GM12878 (cell line): ENCODE results near the gene CALN1. TPM values are rescaled to one million over a fixed set of nuclear protein-coding genes. Genes with fewer than 3 reads are reported as not detected.

ENCODE experiments used
- ATAC-seq: fragments of 200-7000 bp; cut with Tn5 transposase; 3 replicates; pipeline ENCODE4 v1.9.1; 2020; ENCODE audit warnings: mild to moderate bottlenecking, moderate library complexity
- BruUV-seq: library from RNA; stranded (reverse); fragments of 400-500 nt; replicated peaks from 2 replicates; lab custom pipeline; 2021; lab: Mats Ljungman, UMichigan
- CTCF ChIA-PET: fragments of 300-600 bp; sonication (Branson Sonifier 250); formaldehyde crosslinking; extraction: SDS; loops from one replicate; lab custom pipeline; 2021; ENCODE audit warnings: inconsistent platforms; lab: Yijun Ruan, JAX
- POLR2A ChIA-PET: fragments of 350-600 bp; formaldehyde crosslinking; extraction: SDS; loops from one replicate; lab custom pipeline; 2021; ENCODE audit warnings: inconsistent platforms; lab: Charles Lee
- RAD21 ChIA-PET: fragments of 300-600 bp; sonication (Branson Sonifier 250); formaldehyde crosslinking; loops from one replicate; lab custom pipeline; 2023; ENCODE audit warnings: antibody characterized with exemption; ENCODE audit not compliant: unreplicated experiment; lab: Charles Lee
- SMC1A ChIA-PET: fragments of 300-600 bp; sonication (Branson Sonifier 250); formaldehyde crosslinking; loops from one replicate; lab custom pipeline; 2023; ENCODE audit not compliant: unreplicated experiment, uncharacterized antibody; lab: Charles Lee
- DNase-seq: peaks from one replicate; pipeline ENCODE4 v3.0.0-alpha.2; 2011; ENCODE audit warnings: low read depth, low spot score
- FAIRE-seq: peaks from 3 replicates; lab custom pipeline; 2011; peaks lifted over from hg19 to GRCh38; lab: Jason Lieb, UNC
- H2AFZ ChIP-seq: 2 replicates; pipeline ENCODE4 v1.6.0; 2011; ENCODE audit warnings: low read depth, low read length, control low read depth; ENCODE audit not compliant: control insufficient read depth
- H3K27ac ChIP-seq: 2 replicates; pipeline ENCODE4 v1.5.1; 2011; ENCODE audit warnings: control low read depth; ENCODE audit not compliant: control insufficient read depth, insufficient read depth
- H3K27me3 ChIP-seq, 2 experiments: replicated peaks in 1 of 2; 2 replicates each; pipeline versions ENCODE4 v1.6.0 to v1.6.1; 2011; ENCODE audit warnings: low read length in 1 of 2; ENCODE audit not compliant: control insufficient read depth in 2 of 2, insufficient read depth in 2 of 2
- H3K36me3 ChIP-seq, 2 experiments: 2 replicates each; pipeline ENCODE4 v1.5.1; 2011; ENCODE audit warnings: low read length in 1 of 2; ENCODE audit not compliant: control insufficient read depth in 2 of 2, insufficient read depth in 2 of 2
- H3K4me1 ChIP-seq: 2 replicates; pipeline ENCODE4 v1.6.1; 2011; ENCODE audit warnings: mild to moderate bottlenecking, low read length, moderate library complexity, mixed read lengths; ENCODE audit not compliant: control insufficient read depth, insufficient read depth
- H3K4me2 ChIP-seq: 2 replicates; pipeline ENCODE4 v1.6.0; 2011; ENCODE audit warnings: control low read depth; ENCODE audit not compliant: control insufficient read depth, insufficient read depth
- H3K4me3 ChIP-seq: fragments of 200-600 bp; sonication (generic); 2 replicates; pipeline ENCODE4 v1.5.1; 2016
- H3K79me2 ChIP-seq: 2 replicates; pipeline ENCODE4 v1.6.0; 2011; ENCODE audit warnings: low read length; ENCODE audit not compliant: control insufficient read depth, insufficient read depth
- H3K9ac ChIP-seq: 2 replicates; pipeline ENCODE4 v1.8.0; 2011; ENCODE audit warnings: low read length, control low read depth, mixed read lengths; ENCODE audit not compliant: control insufficient read depth, insufficient read depth
- H3K9me3 ChIP-seq: replicated peaks from 3 replicates; pipeline ENCODE4 v1.5.1; 2011; ENCODE audit warnings: mild to moderate bottlenecking, low read length; ENCODE audit not compliant: control insufficient read depth, insufficient read depth
- H4K20me1 ChIP-seq: 2 replicates; pipeline ENCODE4 v1.6.0; 2011; ENCODE audit not compliant: control insufficient read depth, insufficient read depth
- BACH1 ChIP-seq: fragments of 450-650 bp; IDR thresholded peaks from 2 replicates; pipeline ENCODE4 v1.6.1; 2017; ENCODE audit warnings: mild to moderate bottlenecking, borderline replicate concordance
- BHLHE40 ChIP-seq, 2 experiments: fragments of 450-650 bp in 1 of 2; IDR thresholded peaks; 2 replicates each; pipeline ENCODE4 v1.6.1; 2011 to 2017; ENCODE audit warnings: low read depth in 2 of 2, borderline replicate concordance in 1 of 2, improper control_type of control experiment in 1 of 2, low read length in 1 of 2, mild to moderate bottlenecking in 1 of 2
- EP300 ChIP-seq, 2 experiments: fragments of 150-350 bp in 1 of 2; IDR thresholded peaks; 2 replicates each; pipeline ENCODE4 v1.6.1; 2011 to 2012; ENCODE audit warnings: low read depth in 2 of 2, low read length in 2 of 2, borderline replicate concordance in 1 of 2, improper control_type of control experiment in 1 of 2, inconsistent platforms in 1 of 2; ENCODE audit not compliant: control insufficient read depth in 1 of 2
- FOXM1 ChIP-seq: IDR thresholded peaks from 2 replicates; pipeline ENCODE4 v1.6.1; 2012; ENCODE audit warnings: low read depth, mild to moderate bottlenecking, inconsistent platforms, low read length, moderate library complexity
- HCFC1 ChIP-seq: fragments of 150-350 bp; IDR thresholded peaks from 2 replicates; pipeline ENCODE4 v1.6.1; 2014; ENCODE audit warnings: low read length
- KLF5 ChIP-seq: fragments of 450-650 bp; IDR thresholded peaks from 2 replicates; pipeline ENCODE4 v1.6.1; 2014; ENCODE audit warnings: mild to moderate bottlenecking; ENCODE audit not compliant: partially characterized antibody
- MTA3 ChIP-seq: IDR thresholded peaks from 2 replicates; pipeline ENCODE4 v1.6.1; 2012; ENCODE audit warnings: low read length, inconsistent platforms, borderline replicate concordance
- NFIC ChIP-seq: IDR thresholded peaks from 2 replicates; pipeline ENCODE4 v1.6.1; 2012; ENCODE audit warnings: low read depth, mild to moderate bottlenecking, inconsistent platforms, low read length, moderate library complexity
- PML ChIP-seq: IDR thresholded peaks from 2 replicates; pipeline ENCODE4 v1.6.1; 2012; ENCODE audit warnings: low read length, inconsistent platforms
- RAD51 ChIP-seq: fragments of 450-650 bp; IDR thresholded peaks from 2 replicates; pipeline ENCODE4 v1.6.1; 2016; ENCODE audit warnings: moderate library complexity, mild to moderate bottlenecking, inconsistent platforms
- RBBP5 ChIP-seq: fragments of 200-600 bp; sonication (generic); conservative IDR thresholded peaks from 2 replicates; pipeline ENCODE4 v1.6.1; 2016
- SIN3A ChIP-seq: IDR thresholded peaks from 2 replicates; pipeline ENCODE4 v1.6.1; 2012; ENCODE audit warnings: low read depth, low read length, improper control_type of control experiment
- SMARCA5 ChIP-seq: fragments of 450-650 bp; IDR thresholded peaks from 2 replicates; pipeline ENCODE4 v1.6.1; 2017; ENCODE audit warnings: mild to moderate bottlenecking
- SP1 ChIP-seq: IDR thresholded peaks from one replicate; pipeline ENCODE4 v1.6.1; 2011; ENCODE audit warnings: low read depth, low read length
- SPI1 ChIP-seq: IDR thresholded peaks from 2 replicates; pipeline ENCODE4 v1.6.1; 2011; ENCODE audit warnings: low read depth, mild to moderate bottlenecking, low read length, moderate library complexity, borderline replicate concordance; ENCODE audit not compliant: insufficient read depth
- SREBF1 ChIP-seq: IDR thresholded peaks from 2 replicates; pipeline ENCODE4 v1.6.1; 2012; ENCODE audit warnings: mild to moderate bottlenecking, low read length
- SUPT20H ChIP-seq: IDR thresholded peaks from 2 replicates; pipeline ENCODE4 v1.6.1; 2011; ENCODE audit warnings: low read depth, mild to moderate bottlenecking, low read length, moderate library complexity, borderline replicate concordance; ENCODE audit not compliant: control insufficient read depth
- ZNF207 ChIP-seq: fragments of 450-650 bp; IDR thresholded peaks from 2 replicates; pipeline ENCODE4 v1.6.1; 2014; ENCODE audit warnings: antibody characterized with exemption, mild to moderate bottlenecking, borderline replicate concordance
- WGBS: methylation state at CpG from one replicate; pipeline ENCODE4 v1.1.6; 2016; ENCODE audit warnings: low lambda C conversion rate; ENCODE audit not compliant: insufficient replicate concordance, insufficient coverage; ENCODE audit errors: missing lambda C conversion rate; 5-methylcytosine and 5-hydroxymethylcytosine counted together
- in situ Hi-C: fragments of 300-500 bp; cut with MboI; formaldehyde crosslinking; loops from 9 replicates; pipeline ENCODE4 v1.14.3; 2018; ENCODE audit warnings: mixed read lengths
- intact Hi-C: fragments of 100-400 bp; cut with micrococcal nuclease; formaldehyde crosslinking; loops from one replicate; pipeline ENCODE4 v1.14.2; 2022; ENCODE audit not compliant: unreplicated experiment
- polyA plus RNA-seq, 11 experiments: library from polyadenylated mRNA; depleted of rRNA in 4 of 11; unstranded in 6 of 11; stranded (reverse) in 5 of 11; fragments of >200 nt; fragmentation: Nextera tagmentation in 4 of 11; fragmentation: Illumina TruSeq in 1 of 11; extraction: Ambion mirVana in 4 of 11; extraction: Trizol in 1 of 11; gene quantifications; 1 replicate in 1 of 11; 2 replicates in 10 of 11; pipeline versions ENCODE4 v1.2.1 to v1.2.3, GENCODE V29; 2011 to 2016; ENCODE audit warnings: inconsistent platforms in 2 of 11, missing spikeins in 2 of 11, low read depth in 1 of 11
- total RNA-seq, 4 experiments: library from RNA; depleted of rRNA in 3 of 4; stranded (reverse); fragments of >200 nt in 3 of 4; fragmentation: Illumina TruSeq in 1 of 4; extraction: Trizol in 1 of 4; gene quantifications; 2 replicates each; pipeline versions ENCODE4 v1.2.1 to v1.2.3, GENCODE V29; 2013 to 2021
- TF ChIP-seq, protein P1 (sequence below): fragments of 450-650 bp; formaldehyde crosslinking; IDR thresholded peaks from 2 replicates; pipeline ENCODE4 v1.5.0; 2022; ENCODE audit warnings: mild to moderate bottlenecking, missing genetic modification characterization

The CALN1 gene
- total and polyA plus RNA-seq, 10 of the 15 experiments (the other 5 are each of a cell fraction or from before 2014, with no cell fraction given) = 0.48 to 15.3 (median 1.6) TPM

DNA sequence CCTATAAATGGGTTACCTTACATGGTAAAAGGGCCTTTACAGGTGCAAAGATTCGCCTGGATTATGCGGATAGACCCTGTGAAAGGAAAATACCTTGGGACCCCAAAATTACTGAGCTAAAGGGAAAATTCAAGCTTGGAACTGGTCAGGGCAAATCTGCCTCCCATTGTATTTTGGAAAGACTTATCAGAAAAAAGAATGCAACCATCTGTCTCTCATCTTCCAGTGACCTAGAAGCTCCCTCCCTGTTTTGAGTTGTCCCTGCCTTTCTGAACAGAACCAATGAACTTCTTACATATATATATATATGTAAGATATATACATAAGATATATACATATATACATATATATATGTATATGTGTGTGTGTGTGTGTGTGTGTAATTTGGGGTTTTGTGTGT, 583.8 kb downstream of the CALN1 start:
- H3K36me3 ChIP-seq = no peaks in the 10 kb centered on the region
- no peak for DNase-seq
- 0% methylated on average over 2 of the region's 2 CpGs for WGBS
- no peaks in the 10 kb centered on the region; the same call in 2 of the 3 replicates for H3K9me3 ChIP-seq
- no peak overlapping the region for H2AFZ ChIP-seq
- H3K4me2 ChIP-seq = no peak overlapping the region
- H3K27ac ChIP-seq = no peak overlapping the region
- no peaks in the 10 kb centered on the region for H3K4me1 ChIP-seq
- H3K27me3 ChIP-seq = no peaks in the 10 kb centered on the region
- no peak for TF ChIP-seq PML
- no peak for TF ChIP-seq BACH1
- TF ChIP-seq HCFC1 = no peak
- TF ChIP-seq RBBP5 = no peak
- TF ChIP-seq, protein P1, sequence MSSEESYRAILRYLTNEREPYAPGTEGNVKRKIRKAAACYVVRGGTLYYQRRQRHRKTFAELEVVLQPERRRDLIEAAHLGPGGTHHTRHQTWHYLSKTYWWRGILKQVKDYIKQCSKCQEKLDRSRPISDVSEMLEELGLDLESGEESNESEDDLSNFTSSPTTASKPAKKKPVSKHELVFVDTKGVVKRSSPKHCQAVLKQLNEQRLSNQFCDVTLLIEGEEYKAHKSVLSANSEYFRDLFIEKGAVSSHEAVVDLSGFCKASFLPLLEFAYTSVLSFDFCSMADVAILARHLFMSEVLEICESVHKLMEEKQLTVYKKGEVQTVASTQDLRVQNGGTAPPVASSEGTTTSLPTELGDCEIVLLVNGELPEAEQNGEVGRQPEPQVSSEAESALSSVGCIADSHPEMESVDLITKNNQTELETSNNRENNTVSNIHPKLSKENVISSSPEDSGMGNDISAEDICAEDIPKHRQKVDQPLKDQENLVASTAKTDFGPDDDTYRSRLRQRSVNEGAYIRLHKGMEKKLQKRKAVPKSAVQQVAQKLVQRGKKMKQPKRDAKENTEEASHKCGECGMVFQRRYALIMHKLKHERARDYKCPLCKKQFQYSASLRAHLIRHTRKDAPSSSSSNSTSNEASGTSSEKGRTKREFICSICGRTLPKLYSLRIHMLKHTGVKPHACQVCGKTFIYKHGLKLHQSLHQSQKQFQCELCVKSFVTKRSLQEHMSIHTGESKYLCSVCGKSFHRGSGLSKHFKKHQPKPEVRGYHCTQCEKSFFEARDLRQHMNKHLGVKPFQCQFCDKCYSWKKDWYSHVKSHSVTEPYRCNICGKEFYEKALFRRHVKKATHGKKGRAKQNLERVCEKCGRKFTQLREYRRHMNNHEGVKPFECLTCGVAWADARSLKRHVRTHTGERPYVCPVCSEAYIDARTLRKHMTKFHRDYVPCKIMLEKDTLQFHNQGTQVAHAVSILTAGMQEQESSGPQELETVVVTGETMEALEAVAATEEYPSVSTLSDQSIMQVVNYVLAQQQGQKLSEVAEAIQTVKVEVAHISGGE (CRISPR knock-in tag) = no peak
- TF ChIP-seq SPI1 = no peak
- no peak for TF ChIP-seq KLF5
- no peak for TF ChIP-seq BHLHE40 (IDR thresholded peaks at IDR 0.05; ENCODE audit: borderline replicate concordance in 1 of 2, low read depth in 2 of 2, low read length in 1 of 2)
- TF ChIP-seq EP300 (IDR thresholded peaks at IDR 0.05; ENCODE audit: borderline replicate concordance in 1 of 2, control insufficient read depth in 1 of 2, low read depth in 2 of 2, low read length in 2 of 2) = no peak
- TF ChIP-seq SP1 = no peak
- no peak for TF ChIP-seq SIN3A
- TF ChIP-seq FOXM1 = no peak
- no peak for TF ChIP-seq NFIC
- no peak for TF ChIP-seq SUPT20H
- TF ChIP-seq ZNF207 = no peak
- no peak for TF ChIP-seq SMARCA5
- TF ChIP-seq MTA3 = no peak
- TF ChIP-seq RAD51 = no peak
- no peak for TF ChIP-seq SREBF1
- ChIA-PET POLR2A (no interaction called here), CTCF (no interaction called here), RAD21 (no interaction called here), SMC1A (no interaction called here)
- in situ Hi-C loops = no loop called here
- BruUV-seq = no TSS peak
- H4K20me1 ChIP-seq = no peaks in the 10 kb centered on the region
- intact Hi-C loops = no loop called here
- FAIRE-seq = no peak
- H3K79me2 ChIP-seq = no peaks in the 10 kb centered on the region
- no peak overlapping the region for H3K9ac ChIP-seq
- no peak overlapping the region for H3K4me3 ChIP-seq
- ATAC-seq = no peak
